Activated T-cell treated with anti-CD3 and anti-CD28 coated beads, Interleukin-2, amount 50 U/mL, for 4 hours (primary cell): ENCODE measurements around the gene PTX3. TPM values are rescaled to one million over a fixed set of nuclear protein-coding genes. Genes with fewer than 3 reads are reported as not detected.

ENCODE experiments used
- ATAC-seq, 2 donors: fragments of 200-7000 bp; cut with Tn5 transposase; one replicate each; pipeline ENCODE4 v1.10.0; 2021
- DNase-seq: peaks from one replicate; pipeline ENCODE4 v3.0.0-alpha.2; 2020
- H3K27me3 Mint-ChIP-seq: one replicate; pipeline ENCODE4 v1.8.0; 2021; ENCODE audit warnings: low read depth, mixed read lengths
- H3K36me3 Mint-ChIP-seq: one replicate; pipeline ENCODE4 v1.8.0; 2022; ENCODE audit warnings: mixed read lengths; ENCODE audit not compliant: insufficient read depth
- H3K4me1 Mint-ChIP-seq: one replicate; pipeline ENCODE4 v1.8.0; 2021; ENCODE audit warnings: low read depth, mixed read lengths
- H3K4me3 Mint-ChIP-seq: one replicate; pipeline ENCODE4 v1.8.0; 2021; ENCODE audit warnings: mild to moderate bottlenecking, moderate library complexity, mixed read lengths
- H3K9me3 Mint-ChIP-seq: one replicate; pipeline ENCODE4 v1.8.0; 2021; ENCODE audit warnings: mixed read lengths
- total RNA-seq, 3 donors: library from RNA; stranded (reverse); gene quantifications; one replicate each; pipeline ENCODE4 v1.2.1, GENCODE V29; 2021

Gene PTX3
- total RNA-seq, result under 1 TPM in 1 of 3 donors, not detected in 2; 0.11 TPM

DNA sequence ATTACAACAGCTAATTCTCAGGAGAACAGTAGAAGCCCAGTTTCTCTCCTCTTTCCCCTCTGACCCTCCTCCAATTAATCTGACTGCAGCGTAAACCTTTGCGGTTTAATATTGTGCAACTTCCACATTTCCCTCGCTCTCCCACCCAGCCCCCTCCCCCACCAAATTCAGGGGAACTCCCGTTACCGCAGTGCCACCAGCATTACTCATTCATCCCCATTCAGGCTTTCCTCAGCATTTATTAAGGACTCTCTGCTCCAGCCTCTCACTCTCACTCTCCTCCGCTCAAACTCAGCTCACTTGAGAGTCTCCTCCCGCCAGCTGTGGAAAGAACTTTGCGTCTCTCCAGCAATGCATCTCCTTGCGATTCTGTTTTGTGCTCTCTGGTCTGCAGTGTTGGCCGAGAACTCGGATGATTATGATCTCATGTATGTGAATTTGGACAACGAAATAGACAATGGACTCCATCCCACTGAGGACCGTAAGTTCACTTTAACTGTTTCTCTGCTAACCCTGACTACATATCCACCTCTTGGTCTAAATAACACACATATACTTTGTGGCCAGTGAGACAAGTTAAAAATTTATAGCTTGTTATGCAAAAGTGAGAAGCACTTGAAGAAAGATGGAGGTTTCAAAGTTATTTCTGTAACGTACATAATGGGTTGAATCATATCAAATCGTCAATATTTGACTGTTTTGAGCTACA, at the start of gene PTX3:
Gene PTX3, plus strand, starts transcription at position 268 of the 709 bp plus-strand sequence. Its CDS starts 84 bp downstream, at position 352.
- peak in 1 of 2 donors; percentile 40 for ATAC-seq
- H3K27me3 Mint-ChIP-seq, result peaks cover 34% of the 10 kb centered on the region
- no peaks in the 10 kb centered on the region for H3K4me1 Mint-ChIP-seq
- no peak for DNase-seq
- no peaks in the 10 kb centered on the region for H3K36me3 Mint-ChIP-seq
- H3K4me3 Mint-ChIP-seq, result no peak within 1 kb of the TSS
- no peaks in the 10 kb centered on the region for H3K9me3 Mint-ChIP-seq

- DNase-seq (no peak), ATAC-seq (no peak)
- H3K36me3 Mint-ChIP-seq, result no peaks in the 10 kb centered on the region
- no peak overlapping the region for H3K4me3 Mint-ChIP-seq
- peaks cover 11% of the 10 kb centered on the region for H3K9me3 Mint-ChIP-seq
- no peaks in the 10 kb centered on the region for H3K27me3 Mint-ChIP-seq
- H3K4me1 Mint-ChIP-seq, result no peaks in the 10 kb centered on the region
Measured at GRCh38 chr3:157387708-157388435, 48.8 kb upstream of the PTX3 start.

DNA sequence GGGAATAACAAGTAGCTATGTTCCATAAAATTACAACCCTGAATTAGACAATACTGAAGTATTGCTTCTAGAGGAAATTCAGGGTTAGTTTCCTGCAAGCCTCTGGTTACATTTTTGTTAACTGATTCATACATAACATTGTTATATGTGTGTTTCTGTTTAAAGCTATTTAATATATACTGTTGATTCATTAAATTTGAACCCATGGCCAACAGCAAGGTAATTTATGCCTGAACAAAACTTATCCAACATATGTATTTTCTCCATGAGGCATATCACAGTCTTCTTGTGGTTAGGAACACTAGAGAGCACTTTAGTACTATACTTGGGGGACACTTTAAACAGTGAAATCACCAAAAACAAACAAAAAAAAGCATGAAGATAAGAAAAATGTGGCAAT, 47.7 kb upstream of the PTX3 start:
- no peaks in the 10 kb centered on the region for H3K27me3 Mint-ChIP-seq
- peaks cover 11% of the 10 kb centered on the region for H3K9me3 Mint-ChIP-seq
- DNase-seq, result no peak
- ATAC-seq, result no peak
- H3K36me3 Mint-ChIP-seq, result no peaks in the 10 kb centered on the region
- H3K4me1 Mint-ChIP-seq, result no peaks in the 10 kb centered on the region
- no peak overlapping the region for H3K4me3 Mint-ChIP-seq

DNA sequence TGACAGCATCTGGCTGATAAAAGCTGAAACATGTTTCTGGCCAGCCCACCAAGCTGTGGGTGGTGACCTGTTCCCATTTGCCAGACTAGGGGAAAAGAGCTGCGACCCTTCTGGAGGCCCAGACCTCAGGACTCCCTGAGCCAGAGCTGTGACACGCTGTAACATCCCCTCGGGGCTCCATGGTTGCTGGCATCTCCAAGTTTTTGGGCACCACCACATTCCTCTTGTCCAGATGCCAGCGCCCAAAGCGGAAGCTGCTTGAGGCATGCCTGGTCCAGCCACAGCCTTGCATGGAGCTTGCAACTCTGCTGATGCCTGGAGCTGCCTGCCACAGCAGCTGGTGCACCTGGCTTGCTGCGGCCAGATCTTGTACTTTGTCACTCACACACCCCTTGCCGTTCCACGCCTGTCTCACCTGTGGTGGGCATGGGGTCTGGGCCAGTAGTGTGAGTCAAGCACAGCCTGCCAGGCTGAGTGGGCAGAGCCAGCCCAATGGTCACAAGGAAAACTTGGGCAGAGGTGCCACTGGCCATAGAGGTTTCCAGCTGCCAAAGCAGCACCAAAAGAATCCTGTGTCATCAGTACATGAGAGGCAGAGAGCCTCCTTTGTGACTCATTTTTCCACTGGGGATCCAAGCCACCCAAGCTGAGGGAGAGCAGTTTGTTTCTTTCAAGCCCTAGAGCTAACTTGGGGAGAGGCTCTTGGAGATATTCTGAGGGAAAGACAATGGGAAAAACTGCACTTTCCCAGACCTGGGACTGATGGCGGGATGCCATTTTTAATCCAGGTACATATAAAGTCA, 45.7 kb upstream of the PTX3 start:
- Mint-ChIP-seq H3K4me1 (no peaks in the 10 kb centered on the region), H3K4me3 (no peak overlapping the region), H3K36me3 (no peaks in the 10 kb centered on the region), H3K27me3 (peaks cover under 1% of the 10 kb centered on the region), H3K9me3 (peaks cover 12% of the 10 kb centered on the region)
- DNase-seq (no peak), ATAC-seq (no peak)

GRCh38 chr3:157392104-157392503, 44.5 kb upstream of the PTX3 start:
- H3K27me3 Mint-ChIP-seq, result peaks cover 4% of the 10 kb centered on the region
- no peak overlapping the region for H3K4me3 Mint-ChIP-seq
- DNase-seq, result no peak
- no peaks in the 10 kb centered on the region for H3K4me1 Mint-ChIP-seq
- no peaks in the 10 kb centered on the region for H3K36me3 Mint-ChIP-seq
- ATAC-seq, result no peak
- H3K9me3 Mint-ChIP-seq, result peaks cover 15% of the 10 kb centered on the region

- ATAC-seq (no peak), DNase-seq (no peak)
- H3K4me1 Mint-ChIP-seq, result no peaks in the 10 kb centered on the region
- H3K9me3 Mint-ChIP-seq, result peaks cover 15% of the 10 kb centered on the region
- peaks cover 4% of the 10 kb centered on the region for H3K27me3 Mint-ChIP-seq
- H3K36me3 Mint-ChIP-seq, result no peaks in the 10 kb centered on the region
- no peak overlapping the region for H3K4me3 Mint-ChIP-seq
Measured at GRCh38 chr3:157393113-157393512, 43.5 kb upstream of the PTX3 start.

GRCh38 chr3:157394411-157394810, 42.2 kb upstream of the PTX3 start:
- DNase-seq, result no peak
- no peaks in the 10 kb centered on the region for H3K36me3 Mint-ChIP-seq
- peaks cover 15% of the 10 kb centered on the region for H3K9me3 Mint-ChIP-seq
- H3K4me1 Mint-ChIP-seq, result no peaks in the 10 kb centered on the region
- no peak for ATAC-seq
- H3K4me3 Mint-ChIP-seq, result no peak overlapping the region
- peaks cover 4% of the 10 kb centered on the region for H3K27me3 Mint-ChIP-seq

- peaks cover 4% of the 10 kb centered on the region for H3K9me3 Mint-ChIP-seq
- no peaks in the 10 kb centered on the region for H3K36me3 Mint-ChIP-seq
- H3K4me3 Mint-ChIP-seq, result no peak overlapping the region
- no peaks in the 10 kb centered on the region for H3K4me1 Mint-ChIP-seq
- H3K27me3 Mint-ChIP-seq, result peaks cover 6% of the 10 kb centered on the region
- DNase-seq (no peak), ATAC-seq (no peak)
Measured at GRCh38 chr3:157398598-157398997, 38.1 kb upstream of the PTX3 start.

DNA sequence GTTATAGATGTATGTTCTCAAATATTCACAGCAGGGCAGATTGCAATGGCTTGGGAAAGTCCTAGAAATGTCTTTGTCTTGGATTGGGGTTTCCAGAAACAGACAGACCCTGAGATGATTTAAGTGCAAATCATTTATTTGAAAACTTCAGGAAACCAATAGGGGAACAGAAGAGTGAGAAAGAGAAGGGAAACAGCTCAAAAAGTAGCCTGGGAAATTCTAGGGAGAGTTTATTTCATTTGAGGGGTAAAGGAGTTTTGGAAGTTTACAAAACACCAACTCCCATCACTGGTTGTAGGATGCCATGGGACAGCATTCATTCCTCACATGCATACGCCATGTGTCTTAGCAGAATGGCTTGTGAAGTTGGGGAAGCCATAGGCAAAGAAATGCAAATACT, 32.3 kb upstream of the PTX3 start:
- Mint-ChIP-seq H3K4me3 (no peak overlapping the region), H3K4me1 (no peaks in the 10 kb centered on the region), H3K36me3 (no peaks in the 10 kb centered on the region), H3K27me3 (peaks cover 4% of the 10 kb centered on the region), H3K9me3 (no peaks in the 10 kb centered on the region)
- ATAC-seq, result no peak
- DNase-seq, result no peak

DNA sequence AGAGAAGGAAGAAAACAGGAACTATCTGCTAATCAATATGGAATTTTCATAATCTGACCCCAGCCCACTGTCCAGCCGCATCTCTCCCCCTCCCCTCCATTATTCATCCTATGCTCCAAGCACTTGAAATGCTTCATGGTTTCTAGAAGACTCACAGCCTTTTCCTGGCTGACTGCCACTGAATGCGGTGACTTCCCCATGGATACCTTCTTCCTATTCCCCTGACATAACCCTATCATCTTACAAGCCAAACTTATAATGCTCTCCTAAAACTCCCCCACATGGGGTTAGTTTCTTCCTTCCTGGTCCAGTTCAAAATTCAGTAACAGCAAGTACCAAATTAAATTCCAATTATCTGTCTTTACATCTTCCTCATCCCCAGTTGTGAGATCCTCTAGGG, 31.2 kb upstream of the PTX3 start:
- Mint-ChIP-seq H3K4me1 (no peaks in the 10 kb centered on the region), H3K9me3 (no peaks in the 10 kb centered on the region), H3K27me3 (peaks cover 4% of the 10 kb centered on the region), H3K36me3 (no peaks in the 10 kb centered on the region), H3K4me3 (no peak overlapping the region)
- DNase-seq (no peak), ATAC-seq (no peak)

DNA sequence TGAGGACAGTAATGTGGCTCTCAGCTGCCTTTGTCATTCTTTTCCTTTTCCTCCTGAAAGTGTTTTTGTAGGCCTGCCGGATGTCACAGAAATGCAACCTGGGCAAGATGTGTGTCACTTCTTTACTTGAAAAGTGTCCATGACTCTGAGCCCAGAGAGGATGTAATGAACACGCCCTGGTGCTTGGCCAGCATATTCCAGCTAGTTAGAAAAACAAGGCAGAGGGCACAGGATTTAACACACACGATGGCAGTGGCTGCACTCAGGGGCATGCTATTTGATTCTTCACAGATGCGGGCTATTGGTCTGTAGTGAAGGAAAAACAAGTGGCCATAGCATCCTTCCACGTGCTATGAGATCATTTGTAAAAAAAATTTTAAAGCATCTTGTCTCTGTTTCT, 30.3 kb upstream of the PTX3 start:
- Mint-ChIP-seq H3K27me3 (peaks cover 2% of the 10 kb centered on the region), H3K4me3 (no peak overlapping the region), H3K4me1 (no peaks in the 10 kb centered on the region), H3K9me3 (no peaks in the 10 kb centered on the region), H3K36me3 (no peaks in the 10 kb centered on the region)
- ATAC-seq (no peak), DNase-seq (no peak)

DNA sequence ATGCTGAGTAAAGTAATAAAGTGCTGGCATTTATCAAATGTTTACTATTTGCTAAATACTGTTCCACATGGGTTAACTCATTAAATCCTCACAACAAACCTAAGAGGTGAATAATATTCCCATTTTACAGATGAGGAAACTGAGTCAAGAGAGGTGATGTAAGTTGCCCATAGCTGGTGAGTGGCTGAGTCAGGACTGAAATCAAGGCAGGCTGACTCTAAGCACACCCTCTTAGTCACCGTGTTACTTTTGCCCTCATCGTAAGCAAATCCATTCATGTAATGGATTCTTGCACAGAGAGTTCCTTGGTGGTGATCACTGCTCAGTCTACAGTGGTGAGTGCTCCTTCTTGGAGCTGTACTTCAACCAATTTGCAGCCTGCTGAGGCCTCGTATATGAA, 28.9 kb upstream of the PTX3 start:
- ATAC-seq, result no peak
- H3K4me3 Mint-ChIP-seq, result no peak overlapping the region
- DNase-seq, result no peak
- H3K27me3 Mint-ChIP-seq, result peaks cover 2% of the 10 kb centered on the region
- H3K9me3 Mint-ChIP-seq, result no peaks in the 10 kb centered on the region
- H3K36me3 Mint-ChIP-seq, result no peaks in the 10 kb centered on the region
- H3K4me1 Mint-ChIP-seq, result no peaks in the 10 kb centered on the region

GRCh38 chr3:157408499-157409149, 28.0 kb upstream of the PTX3 start:
- H3K27me3 Mint-ChIP-seq, result peaks cover 2% of the 10 kb centered on the region
- no peak for DNase-seq
- ATAC-seq, result no peak

GRCh38 chr3:157409516-157409915, 27.1 kb upstream of the PTX3 start:
- H3K36me3 Mint-ChIP-seq, result no peaks in the 10 kb centered on the region
- ATAC-seq, result no peak
- no peaks in the 10 kb centered on the region for H3K9me3 Mint-ChIP-seq
- DNase-seq, result no peak
- H3K27me3 Mint-ChIP-seq, result peaks cover 2% of the 10 kb centered on the region
- H3K4me3 Mint-ChIP-seq, result no peak overlapping the region
- no peaks in the 10 kb centered on the region for H3K4me1 Mint-ChIP-seq

More at GRCh38 chr3:157408499-157409149, 28.0 kb upstream of the PTX3 start:
- Mint-ChIP-seq H3K4me1 (no peaks in the 10 kb centered on the region), H3K4me3 (no peak overlapping the region), H3K36me3 (no peaks in the 10 kb centered on the region), H3K9me3 (no peaks in the 10 kb centered on the region)
